Psoas muscle (tissue), 8 donors: ENCODE measurements around the gene GZF1. TPM values are rescaled to one million over a fixed set of nuclear protein-coding genes. Genes with fewer than 3 reads are reported as not detected.

ENCODE experiments used
- ATAC-seq, 4 donors: fragments of 200-7000 bp; cut with Tn5 transposase; one replicate each; pipeline ENCODE4 v1.9.1; 2020; ENCODE audit warnings: moderate library complexity in 3 of 4, mild to moderate bottlenecking in 2 of 4
- DNase-seq, 2 donors: peaks; one replicate each; pipeline ENCODE4 v3.0.0-alpha.2; 2020
- H3K27ac ChIP-seq: fragments of 200-600 bp; one replicate; pipeline ENCODE4 v1.8.0; 2022
- H3K27me3 ChIP-seq, 3 donors: fragments of 200-600 bp in 1 of 3; one replicate each; pipeline versions ENCODE4 v1.6.1 to v1.8.0; 2013 to 2022; ENCODE audit warnings: low read length in 2 of 3, mild to moderate bottlenecking in 2 of 3, moderate library complexity in 1 of 3; ENCODE audit not compliant: insufficient read depth in 3 of 3
- H3K36me3 ChIP-seq, 2 donors: fragments of 200-600 bp in 1 of 2; one replicate each; pipeline versions ENCODE4 v1.6.1 to v1.8.0; 2013 to 2022; ENCODE audit warnings: low read depth in 1 of 2, mild to moderate bottlenecking in 1 of 2, moderate library complexity in 1 of 2; ENCODE audit not compliant: insufficient read depth in 1 of 2
- H3K4me1 ChIP-seq: fragments of 200-600 bp; one replicate; pipeline ENCODE4 v1.8.0; 2022
- H3K4me3 ChIP-seq: fragments of 200-600 bp; one replicate; pipeline ENCODE4 v1.8.0; 2022; ENCODE audit warnings: mild to moderate bottlenecking
- H3K9me3 ChIP-seq: fragments of 200-600 bp; one replicate; pipeline ENCODE4 v1.8.0; 2022
- WGBS, 3 donors: extraction: QIAGEN DNeasy Blood & Tissue Kit; methylation state at CpG; one replicate each; pipeline versions ENCODE4 v1.1.6 to v1.1.7; 2013; 5-methylcytosine and 5-hydroxymethylcytosine counted together
- intact Hi-C, 2 donors: fragments of 100-400 bp; cut with DNase I; formaldehyde crosslinking; loops; one replicate each; pipeline versions ENCODE4 v1.11.0 to v1.14.2; 2022
- polyA plus RNA-seq, 3 donors: library from polyadenylated mRNA; stranded (reverse); fragments of 200-250 nt; gene quantifications; one replicate each; pipeline ENCODE4 v1.2.3, GENCODE V29; 2013
- total RNA-seq, 4 donors: library from RNA; stranded (reverse); fragmentation: NEBNext Ultra II Directional in 2 of 4; extraction: Animal tissue kit (Norgen Biotek cat#: 25700) in 2 of 4; gene quantifications; one replicate each; pipeline versions ENCODE4 v1.2.1 to v1.2.4, GENCODE V29; 2021 to 2023
- TF ChIP-seq, protein P1 (sequence below): fragments of 200-600 bp; IDR thresholded peaks from one replicate; pipeline ENCODE4 v1.8.0; 2022; ENCODE audit warnings: antibody characterized with exemption
- donor health status: healthy with polysubstance abuse.
- donor health status: DM: no; HTN: no; CAD: no; lungs with moderate emphysema.
- donor health status: Bipolar disorder and iron deficiency.
- donor health status: healthy.
- donor health status: DM: yes; HTN: yes; CAD: no.
- donor health status: DM: no; HTN: no; CAD: no.
- donor health status: DM: no; HTN: no; CAD: no.
- donor health status: DM: yes; HTN: yes; CAD: no.

Gene GZF1
- total and polyA plus RNA-seq, 7 donors, result 5.3 to 20.7 (median 10.5) TPM

DNA sequence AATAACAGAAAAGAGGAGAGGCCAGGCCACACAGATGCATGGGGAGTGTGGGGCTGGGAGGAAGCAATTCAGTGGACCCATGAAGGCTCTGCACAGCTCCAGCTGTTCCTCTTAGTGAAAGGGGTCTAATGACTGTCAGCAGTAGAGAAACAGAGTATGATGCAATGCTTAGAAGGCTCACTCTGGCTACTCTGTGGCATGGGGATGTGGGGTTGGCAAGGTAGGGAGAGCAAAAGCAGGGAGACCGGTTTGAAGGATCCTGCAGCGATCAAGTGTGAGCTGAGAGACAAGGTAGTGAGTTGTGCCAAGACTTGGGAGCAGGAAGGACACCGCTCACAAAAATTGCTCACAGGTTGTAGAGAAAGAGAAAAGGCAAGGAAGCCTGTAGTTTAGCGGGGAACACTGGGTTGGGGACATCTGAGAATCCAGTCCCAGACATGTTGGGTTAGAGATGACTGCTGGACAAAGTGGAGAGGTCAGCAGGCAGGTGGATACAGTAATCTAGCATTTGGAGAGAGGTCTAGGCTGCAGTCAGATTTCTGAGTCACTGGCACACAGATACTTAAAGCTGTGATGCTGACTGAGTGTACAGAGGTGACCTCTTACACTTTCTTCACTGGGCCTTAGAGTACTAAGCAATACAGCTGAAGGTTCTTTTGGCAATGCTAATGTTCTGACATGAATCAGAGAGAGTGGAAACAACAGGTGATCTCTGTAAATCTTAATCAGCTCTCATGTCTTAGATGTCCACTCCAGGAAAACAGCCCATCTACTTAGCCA, 32.2 kb downstream of the GZF1 start:
- Histone ChIP-seq H3K4me3 (no peak overlapping the region), H3K9me3 (no peaks in the 10 kb centered on the region), H3K36me3 (peaks cover 0 to 54% of the 10 kb centered on the region in 2 donors), H3K4me1 (peaks cover 37% of the 10 kb centered on the region), H3K27me3 (no peaks in the 10 kb centered on the region), H3K27ac (peak overlapping the region; percentile 77)
- TF ChIP-seq, protein P1, sequence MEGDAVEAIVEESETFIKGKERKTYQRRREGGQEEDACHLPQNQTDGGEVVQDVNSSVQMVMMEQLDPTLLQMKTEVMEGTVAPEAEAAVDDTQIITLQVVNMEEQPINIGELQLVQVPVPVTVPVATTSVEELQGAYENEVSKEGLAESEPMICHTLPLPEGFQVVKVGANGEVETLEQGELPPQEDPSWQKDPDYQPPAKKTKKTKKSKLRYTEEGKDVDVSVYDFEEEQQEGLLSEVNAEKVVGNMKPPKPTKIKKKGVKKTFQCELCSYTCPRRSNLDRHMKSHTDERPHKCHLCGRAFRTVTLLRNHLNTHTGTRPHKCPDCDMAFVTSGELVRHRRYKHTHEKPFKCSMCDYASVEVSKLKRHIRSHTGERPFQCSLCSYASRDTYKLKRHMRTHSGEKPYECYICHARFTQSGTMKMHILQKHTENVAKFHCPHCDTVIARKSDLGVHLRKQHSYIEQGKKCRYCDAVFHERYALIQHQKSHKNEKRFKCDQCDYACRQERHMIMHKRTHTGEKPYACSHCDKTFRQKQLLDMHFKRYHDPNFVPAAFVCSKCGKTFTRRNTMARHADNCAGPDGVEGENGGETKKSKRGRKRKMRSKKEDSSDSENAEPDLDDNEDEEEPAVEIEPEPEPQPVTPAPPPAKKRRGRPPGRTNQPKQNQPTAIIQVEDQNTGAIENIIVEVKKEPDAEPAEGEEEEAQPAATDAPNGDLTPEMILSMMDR, result no peak
- WGBS, 3 donors, result 61 to 95% (median 76%) methylated on average over 4 of the region's 4 CpGs
- intact Hi-C loops, result no loop called here
- DNase-seq (no peak), ATAC-seq (peak; percentile 90 to 97 (median 96))

DNA sequence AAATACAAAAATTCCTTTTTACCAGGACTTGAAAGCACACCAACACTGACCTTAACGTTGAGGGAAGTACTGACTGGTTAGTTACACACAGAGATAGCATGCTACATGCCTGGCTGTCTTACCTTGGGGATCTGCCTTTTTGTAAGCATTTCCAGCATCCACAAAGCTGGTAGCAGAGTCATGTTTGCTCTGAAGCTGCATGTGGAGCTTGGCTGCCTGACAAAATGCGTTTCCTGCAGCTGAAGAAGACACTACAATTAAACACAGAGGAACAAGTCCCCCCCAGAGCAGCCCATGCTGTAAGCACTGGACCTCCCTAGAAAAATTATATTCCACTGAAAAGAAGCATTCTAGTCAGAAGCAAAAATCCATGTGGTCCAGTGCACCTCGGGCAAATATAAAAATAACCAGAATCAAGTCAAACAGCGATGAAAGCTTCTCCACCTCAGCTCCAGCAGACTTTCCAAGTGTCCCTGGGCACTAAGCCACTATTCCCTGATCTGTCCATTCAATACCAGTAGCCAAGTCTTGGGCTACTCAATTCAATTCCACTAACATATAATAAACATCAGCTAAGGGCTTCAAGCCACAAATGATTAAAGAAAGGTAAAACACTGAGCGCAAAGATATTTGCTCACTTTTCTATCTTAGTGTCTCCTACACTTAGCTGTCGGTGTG, 35.1 kb downstream of the GZF1 start:
- no peaks in the 10 kb centered on the region for H3K27me3 ChIP-seq
- peaks cover 46% of the 10 kb centered on the region for H3K4me1 ChIP-seq
- H3K36me3 ChIP-seq, result peaks cover 0 to 25% of the 10 kb centered on the region in 2 donors
- intact Hi-C loops, result loop anchor here in 1 of 2 donors (5.0 kb wide), 1 partner anchor 35 kb away; the partner anchor contains the start of gene GZF1
- no peak overlapping the region for H3K4me3 ChIP-seq
- ATAC-seq (no peak), DNase-seq (no peak)
- WGBS, 3 donors, result 50 to 62% (median 52%) methylated on average over 6 of the region's 6 CpGs
- H3K27ac ChIP-seq, result no peak overlapping the region
- H3K9me3 ChIP-seq, result no peaks in the 10 kb centered on the region
- TF ChIP-seq, protein P1, result no peak

DNA sequence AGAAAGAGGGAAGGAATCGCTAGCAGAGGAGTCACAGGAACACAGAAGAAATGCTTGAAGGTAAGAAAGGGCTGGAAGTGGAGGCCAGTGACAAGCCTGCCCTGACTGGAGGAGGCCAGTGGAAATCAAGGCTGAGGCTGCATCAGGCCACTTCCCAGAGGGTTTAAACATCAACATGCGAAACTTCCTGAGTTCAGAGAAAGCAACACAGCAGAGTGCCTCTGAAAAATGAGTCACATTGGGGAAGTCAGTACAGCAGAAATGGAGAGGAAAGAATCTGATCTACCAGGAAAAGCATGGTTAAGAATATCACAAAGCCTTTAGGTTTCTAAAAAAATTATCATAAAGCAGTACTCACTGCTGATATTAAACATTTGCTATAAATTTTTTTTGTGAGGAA, 36.0 kb downstream of the GZF1 start:
- 78 to 83% (median 80%) methylated on average over 2 of the region's 2 CpGs for WGBS, 3 donors
- Histone ChIP-seq H3K4me3 (no peak overlapping the region), H3K27ac (no peak overlapping the region), H3K4me1 (peaks cover 43% of the 10 kb centered on the region), H3K9me3 (no peaks in the 10 kb centered on the region), H3K27me3 (no peaks in the 10 kb centered on the region), H3K36me3 (peaks cover 0 to 17% of the 10 kb centered on the region in 2 donors)
- TF ChIP-seq, protein P1, result no peak
- intact Hi-C loops, result loop anchor here in 1 of 2 donors (5.0 kb wide), 1 partner anchor 36 kb away; the partner anchor contains the start of gene GZF1
- ATAC-seq, result no peak
- no peak for DNase-seq

DNA sequence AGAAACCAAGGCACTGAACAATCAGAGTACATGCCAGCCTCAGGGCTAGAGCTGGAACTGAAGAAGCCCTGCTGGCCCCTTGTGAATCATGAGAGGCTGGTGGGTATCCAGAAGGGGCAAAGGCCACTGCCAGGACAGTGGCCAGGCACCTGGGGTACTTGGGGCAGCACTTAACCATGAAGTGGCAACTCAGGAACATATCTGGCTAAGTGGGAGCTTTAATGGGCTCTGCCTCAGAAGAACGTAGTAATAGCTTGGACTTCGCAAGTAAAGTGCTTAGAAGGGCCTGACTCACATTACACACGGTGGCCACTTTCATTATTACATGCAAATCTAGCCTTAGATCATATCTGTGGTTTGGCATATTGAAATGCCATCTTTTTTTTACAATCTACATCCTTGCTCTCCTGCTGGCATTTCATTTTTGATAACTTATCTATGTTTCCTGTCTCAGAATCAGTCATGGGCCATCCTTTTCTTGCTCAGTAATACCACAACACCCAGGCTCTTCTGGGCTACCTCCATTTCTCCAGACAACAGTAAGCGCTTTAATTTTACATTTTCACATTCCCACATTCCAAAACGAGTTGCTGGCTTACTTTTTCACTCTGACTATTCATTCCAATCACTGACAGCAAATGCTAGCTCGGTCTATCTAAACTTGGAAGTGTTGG, 37.7 kb downstream of the GZF1 start:
- TF ChIP-seq, protein P1, result no peak
- H3K36me3 ChIP-seq, result no peaks in the 10 kb centered on the region
- WGBS, 3 donors, result 59 to 75% (median 60%) methylated on average over 6 of the region's 6 CpGs
- H3K27me3 ChIP-seq, result no peaks in the 10 kb centered on the region
- H3K9me3 ChIP-seq, result no peaks in the 10 kb centered on the region
- H3K27ac ChIP-seq, result no peak overlapping the region
- H3K4me3 ChIP-seq, result no peak overlapping the region
- DNase-seq, result no peak
- ATAC-seq, result peak in 1 of 4 donors; percentile 54
- peaks cover 38% of the 10 kb centered on the region for H3K4me1 ChIP-seq
- intact Hi-C loops, result loop anchor here in 1 of 2 donors (5.0 kb wide), 1 partner anchor 37 kb away; the partner anchor contains the start of gene GZF1
